MCF 10A (cell line): Measurements from ENCODE around the gene MAPK11. TPM values are rescaled to one million over a fixed set of nuclear protein-coding genes. Genes with fewer than 3 reads are reported as not detected.

Experiments
- BruUV-seq: library from RNA; stranded (reverse); fragments of 400-500 nt; replicated peaks from 2 replicates; lab custom pipeline; 2021; lab: Mats Ljungman, UMichigan
- CTCF ChIA-PET: fragments of 300-600 bp; sonication (Branson Sonifier 250); formaldehyde crosslinking; extraction: SDS; loops from one replicate; lab custom pipeline; 2021; ENCODE audit warnings: antibody characterized with exemption, inconsistent platforms; lab: Yijun Ruan, JAX
- POLR2A ChIA-PET: fragments of 300-600, 350-650 bp; sonication (Branson Sonifier 250); formaldehyde crosslinking; extraction: SDS; loops from one replicate; lab custom pipeline; 2020; ENCODE audit warnings: antibody characterized with exemption, inconsistent platforms; lab: Yijun Ruan, JAX
- DNase-seq: peaks from one replicate; pipeline ENCODE4 v3.0.0-alpha.2; 2018; ENCODE audit not compliant: unreplicated experiment
- H3K27ac Mint-ChIP-seq: one replicate; pipeline ENCODE4 v1.8.0; 2022; ENCODE audit warnings: mild to moderate bottlenecking, low read depth, mixed read lengths; ENCODE audit not compliant: unreplicated experiment
- H3K27me3 Mint-ChIP-seq: one replicate; pipeline ENCODE4 v1.8.0; 2022; ENCODE audit warnings: mixed read lengths; ENCODE audit not compliant: insufficient read depth, unreplicated experiment
- H3K36me3 Mint-ChIP-seq: one replicate; pipeline ENCODE4 v1.8.0; 2022; ENCODE audit warnings: mild to moderate bottlenecking, moderate library complexity, mixed read lengths; ENCODE audit not compliant: insufficient read depth, unreplicated experiment
- H3K4me1 Mint-ChIP-seq: one replicate; pipeline ENCODE4 v1.8.0; 2022; ENCODE audit warnings: mixed read lengths; ENCODE audit not compliant: insufficient read depth, unreplicated experiment
- H3K4me3 Mint-ChIP-seq: one replicate; pipeline ENCODE4 v1.8.0; 2022; ENCODE audit warnings: mild to moderate bottlenecking, moderate library complexity, mixed read lengths; ENCODE audit not compliant: unreplicated experiment
- H3K9me3 Mint-ChIP-seq: one replicate; pipeline ENCODE4 v1.8.0; 2022; ENCODE audit warnings: mixed read lengths; ENCODE audit not compliant: unreplicated experiment
- intact Hi-C: fragments of 100-400 bp; cut with micrococcal nuclease; formaldehyde crosslinking; loops from 2 replicates; pipeline ENCODE4 v1.14.1; 2022
- total RNA-seq: library from RNA; stranded (reverse); gene quantifications from 2 replicates; pipeline ENCODE4 v1.2.3, GENCODE V29; 2022
- TF ChIP-seq, protein P1 (sequence below): fragments of 200-600 bp; IDR thresholded peaks from one replicate; pipeline ENCODE4 v1.8.0; 2022; ENCODE audit warnings: antibody characterized with exemption, mild to moderate bottlenecking; ENCODE audit not compliant: unreplicated experiment

The MAPK11 gene
- total RNA-seq, 1 experiment from 2014 or later = 10.4 TPM

DNA sequence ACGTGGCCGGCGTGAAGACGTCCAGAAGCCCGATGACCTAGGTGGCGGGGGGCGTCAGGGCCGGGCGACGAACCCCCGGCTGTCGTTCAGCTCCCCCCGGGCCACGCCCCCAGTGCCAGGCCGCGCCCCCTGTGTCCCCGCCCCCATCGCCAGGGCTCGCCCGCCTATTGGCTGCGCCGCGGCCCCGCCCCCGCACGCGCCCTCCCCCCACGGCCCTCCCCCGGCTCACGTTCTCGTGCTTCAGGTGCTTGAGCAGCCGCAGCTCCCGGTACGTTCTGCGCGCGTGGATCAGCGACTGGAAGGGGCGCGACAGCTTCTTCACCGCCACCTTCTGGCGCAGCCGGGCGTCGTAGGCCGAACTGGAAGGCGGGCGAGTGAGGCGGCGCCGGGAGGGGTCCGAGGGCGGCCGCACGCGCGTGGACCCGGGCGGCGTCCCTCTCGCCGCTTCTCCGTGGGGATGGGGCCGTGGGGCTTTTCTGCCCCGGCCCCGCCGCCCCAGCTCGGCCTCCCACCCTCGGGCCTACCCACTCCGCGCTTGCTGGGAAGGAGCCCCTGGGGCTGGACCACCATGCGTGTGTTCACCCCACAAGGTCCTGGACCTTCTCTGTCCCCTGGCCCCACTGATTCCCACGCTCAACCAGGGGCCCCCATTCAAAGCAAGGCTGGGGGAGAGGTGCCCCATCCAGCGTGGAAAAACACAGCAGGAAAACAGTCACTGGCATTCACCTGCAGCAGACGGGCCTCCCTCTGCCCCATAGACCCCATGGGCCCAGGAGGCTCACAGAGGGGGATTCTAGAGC is 2.4 kb downstream of the MAPK11 start:
- Mint-ChIP-seq H3K36me3 (no peaks in the 10 kb centered on the region), H3K9me3 (no peaks in the 10 kb centered on the region), H3K27ac (no peak overlapping the region), H3K27me3 (no peaks in the 10 kb centered on the region), H3K4me1 (peaks cover 6% of the 10 kb centered on the region), H3K4me3 (no peak overlapping the region)
- ChIA-PET CTCF (interaction anchor here (0.6 to 5.3 kb wide), 4 partner anchors 16 to 229 kb away, joined by 3 to 27 read pairs (median 4); partner anchors contain the start of gene HDAC10), POLR2A (interaction anchor here (0.7 to 1.5 kb wide), 3 partner anchors 23 to 258 kb away, joined by 3 read pairs; partner anchors contain the start of genes PLXNB2 and SCO2)
- TF ChIP-seq, protein P1, sequence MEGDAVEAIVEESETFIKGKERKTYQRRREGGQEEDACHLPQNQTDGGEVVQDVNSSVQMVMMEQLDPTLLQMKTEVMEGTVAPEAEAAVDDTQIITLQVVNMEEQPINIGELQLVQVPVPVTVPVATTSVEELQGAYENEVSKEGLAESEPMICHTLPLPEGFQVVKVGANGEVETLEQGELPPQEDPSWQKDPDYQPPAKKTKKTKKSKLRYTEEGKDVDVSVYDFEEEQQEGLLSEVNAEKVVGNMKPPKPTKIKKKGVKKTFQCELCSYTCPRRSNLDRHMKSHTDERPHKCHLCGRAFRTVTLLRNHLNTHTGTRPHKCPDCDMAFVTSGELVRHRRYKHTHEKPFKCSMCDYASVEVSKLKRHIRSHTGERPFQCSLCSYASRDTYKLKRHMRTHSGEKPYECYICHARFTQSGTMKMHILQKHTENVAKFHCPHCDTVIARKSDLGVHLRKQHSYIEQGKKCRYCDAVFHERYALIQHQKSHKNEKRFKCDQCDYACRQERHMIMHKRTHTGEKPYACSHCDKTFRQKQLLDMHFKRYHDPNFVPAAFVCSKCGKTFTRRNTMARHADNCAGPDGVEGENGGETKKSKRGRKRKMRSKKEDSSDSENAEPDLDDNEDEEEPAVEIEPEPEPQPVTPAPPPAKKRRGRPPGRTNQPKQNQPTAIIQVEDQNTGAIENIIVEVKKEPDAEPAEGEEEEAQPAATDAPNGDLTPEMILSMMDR = no peak
- no TSS peak for BruUV-seq
- peak; percentile 53 for DNase-seq
- intact Hi-C loops = loop anchor here (2.0 kb wide), 1 partner anchor 75 kb away; the partner anchor contains the start of gene PPP6R2

GRCh38 chr22:50266994-50267393 is 3.2 kb downstream of the MAPK11 start:
- no peaks in the 10 kb centered on the region for H3K36me3 Mint-ChIP-seq
- peaks cover 11% of the 10 kb centered on the region for H3K4me1 Mint-ChIP-seq
- TF ChIP-seq, protein P1 = no peak
- H3K9me3 Mint-ChIP-seq = no peaks in the 10 kb centered on the region
- ChIA-PET POLR2A (no interaction called here), CTCF (interaction anchor here (0.6 to 1.6 kb wide), 4 partner anchors 8 to 230 kb away, joined by 3 to 5 read pairs (median 4); partner anchors contain the start of gene HDAC10)
- no peak overlapping the region for H3K4me3 Mint-ChIP-seq
- intact Hi-C loops = no loop called here
- H3K27ac Mint-ChIP-seq = no peak overlapping the region
- no peak for DNase-seq
- BruUV-seq = no TSS peak
- no peaks in the 10 kb centered on the region for H3K27me3 Mint-ChIP-seq

- Mint-ChIP-seq H3K27me3 (no peaks in the 10 kb centered on the region), H3K27ac (no peak overlapping the region), H3K9me3 (no peaks in the 10 kb centered on the region), H3K36me3 (no peaks in the 10 kb centered on the region), H3K4me3 (no peak overlapping the region), H3K4me1 (peaks cover 11% of the 10 kb centered on the region)
- POLR2A ChIA-PET = no interaction called here
- TF ChIP-seq, protein P1 = no peak
- no peak for DNase-seq
- intact Hi-C loops = no loop called here
- CTCF ChIA-PET = interaction anchor here (0.6 to 1.0 kb wide), 2 partner anchors 12 to 61 kb away, joined by 3 to 5 read pairs; no protein-coding TSS in a partner anchor
- BruUV-seq = no TSS peak
Observed at GRCh38 chr22:50264946-50265669, 5.1 kb downstream of the MAPK11 start.
